Gastroesophageal sphincter (tissue), 3 donors: Measurements from ENCODE around the gene TM6SF1.

ENCODE experiments used
- CTCF ChIP-seq, 4 experiments: fragments of 200-600 bp in 2 of 4; fragments of 450-650 bp in 2 of 4; sonication (generic) in 1 of 4; IDR thresholded peaks; one replicate each; pipeline ENCODE4 v1.5.1; 2017 to 2019; ENCODE audit warnings: antibody characterized with exemption in 4 of 4, mild to moderate bottlenecking in 2 of 4, moderate library complexity in 2 of 4
- EP300 ChIP-seq: sonication (generic); formaldehyde crosslinking; IDR thresholded peaks from one replicate; pipeline ENCODE4 v1.6.1; 2017; ENCODE audit warnings: antibody characterized with exemption, mild to moderate bottlenecking
- POLR2A ChIP-seq, 2 donors: fragments of 450-650 bp; IDR thresholded peaks; one replicate each; pipeline ENCODE4 v1.6.1; 2017; ENCODE audit warnings: antibody characterized with exemption in 2 of 2, mild to moderate bottlenecking in 2 of 2, moderate library complexity in 1 of 2
- POLR2AphosphoS5 ChIP-seq: sonication (generic); formaldehyde crosslinking; IDR thresholded peaks from one replicate; pipeline ENCODE4 v1.6.1; 2017; ENCODE audit warnings: antibody characterized with exemption

DNA sequence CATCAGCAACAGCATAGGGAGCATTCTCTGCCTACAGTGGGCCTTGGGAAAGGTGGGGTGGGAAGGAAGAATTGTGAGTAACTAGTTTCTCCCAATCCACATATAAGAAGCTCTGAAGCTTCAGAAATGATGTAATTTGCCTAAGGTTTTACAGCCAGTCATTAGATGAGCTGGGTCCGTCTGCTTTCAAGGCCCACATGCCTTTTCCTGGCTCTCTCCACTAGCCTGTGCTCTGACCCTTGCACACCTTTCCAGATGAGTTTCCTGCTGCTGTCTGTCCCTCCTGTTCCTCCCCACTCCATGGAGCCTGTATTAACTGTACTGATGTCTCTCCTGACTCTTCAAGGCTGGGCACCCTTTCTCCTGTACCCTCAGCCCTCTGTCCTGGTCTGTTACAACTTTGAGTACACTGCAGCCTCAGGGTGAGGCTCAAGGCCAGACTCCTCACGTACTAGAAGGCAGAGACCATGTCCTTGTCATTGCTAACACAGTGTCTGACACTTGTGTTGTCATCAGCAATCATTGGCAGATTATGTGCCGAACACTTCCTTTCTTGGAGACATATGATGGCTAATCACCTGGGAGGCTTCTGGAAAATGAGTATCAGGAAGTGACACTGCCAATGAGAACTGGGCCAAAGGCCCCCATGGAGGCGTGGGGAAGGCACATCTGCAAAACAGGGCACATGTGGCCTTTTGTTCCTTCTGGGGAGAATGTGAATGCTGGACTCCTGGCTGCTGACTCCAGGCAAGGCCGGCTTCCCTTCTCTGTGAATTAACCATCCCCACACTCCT is 6.6 kb downstream of the TM6SF1 start:
- TF ChIP-seq CTCF (IDR thresholded peaks at IDR 0.05), result no peak
- TF ChIP-seq POLR2AphosphoS5, result no peak
- TF ChIP-seq EP300, result no peak
- TF ChIP-seq POLR2A (IDR thresholded peaks at IDR 0.05), result no peak
